Neural cell (in vitro differentiated cells): Measurements from ENCODE around the gene HOXB1.

Source experiments
- CTCF ChIP-seq: fragments of 450-650 bp; IDR thresholded peaks from 2 replicates; pipeline ENCODE4 v1.5.1; 2014; ENCODE audit warnings: antibody characterized with exemption, mild to moderate bottlenecking, moderate library complexity; ENCODE audit not compliant: poor library complexity, severe bottlenecking
- EP300 ChIP-seq: fragments of 450-650 bp; conservative IDR thresholded peaks from 2 replicates; pipeline ENCODE4 v1.6.1; 2014; ENCODE audit warnings: antibody characterized with exemption, mild to moderate bottlenecking, moderate library complexity; ENCODE audit not compliant: poor library complexity, severe bottlenecking
- EZH2 ChIP-seq: fragments of 200-600, 300-800 bp; shearing (Covaris generic), sonication (generic); IDR thresholded peaks from 2 replicates; pipeline ENCODE4 v1.6.1; 2014; ENCODE audit warnings: antibody characterized with exemption, low read length, borderline replicate concordance, mild to moderate bottlenecking; ENCODE audit not compliant: insufficient read depth, poor library complexity, severe bottlenecking
- MXI1 ChIP-seq: fragments of 450-650 bp; conservative IDR thresholded peaks from 2 replicates; pipeline ENCODE4 v1.6.1; 2014; ENCODE audit warnings: antibody characterized with exemption, mild to moderate bottlenecking; ENCODE audit not compliant: poor library complexity, severe bottlenecking
- POLR2AphosphoS5 ChIP-seq: IDR thresholded peaks from 2 replicates; pipeline ENCODE4 v1.6.1; 2012
- RAD21 ChIP-seq: fragments of 450-650 bp; conservative IDR thresholded peaks from 2 replicates; pipeline ENCODE4 v1.6.1; 2014; ENCODE audit warnings: antibody characterized with exemption, mild to moderate bottlenecking, moderate library complexity
- REST ChIP-seq: IDR thresholded peaks from 2 replicates; pipeline ENCODE4 v1.6.1; 2012; ENCODE audit warnings: borderline replicate concordance
- SMC3 ChIP-seq: fragments of 450-650 bp; conservative IDR thresholded peaks from 2 replicates; pipeline ENCODE4 v1.6.1; 2014; ENCODE audit warnings: antibody characterized with exemption, mild to moderate bottlenecking, moderate library complexity; ENCODE audit not compliant: poor library complexity
- TAF1 ChIP-seq: IDR thresholded peaks from 2 replicates; pipeline ENCODE4 v1.6.1; 2012; ENCODE audit warnings: low read depth

- TF ChIP-seq CTCF = no peak
- no peak for TF ChIP-seq EP300
- no peak for TF ChIP-seq RAD21
- no peak for TF ChIP-seq EZH2
- TF ChIP-seq SMC3 = no peak
- no peak for TF ChIP-seq POLR2AphosphoS5
- TF ChIP-seq REST = no peak
- TF ChIP-seq TAF1 = no peak
- TF ChIP-seq MXI1 = no peak
Measured at GRCh38 chr17:48565022-48565554, 34.3 kb upstream of the HOXB1 start.
